ENCODE measurements around the gene PRR33.

DNA sequence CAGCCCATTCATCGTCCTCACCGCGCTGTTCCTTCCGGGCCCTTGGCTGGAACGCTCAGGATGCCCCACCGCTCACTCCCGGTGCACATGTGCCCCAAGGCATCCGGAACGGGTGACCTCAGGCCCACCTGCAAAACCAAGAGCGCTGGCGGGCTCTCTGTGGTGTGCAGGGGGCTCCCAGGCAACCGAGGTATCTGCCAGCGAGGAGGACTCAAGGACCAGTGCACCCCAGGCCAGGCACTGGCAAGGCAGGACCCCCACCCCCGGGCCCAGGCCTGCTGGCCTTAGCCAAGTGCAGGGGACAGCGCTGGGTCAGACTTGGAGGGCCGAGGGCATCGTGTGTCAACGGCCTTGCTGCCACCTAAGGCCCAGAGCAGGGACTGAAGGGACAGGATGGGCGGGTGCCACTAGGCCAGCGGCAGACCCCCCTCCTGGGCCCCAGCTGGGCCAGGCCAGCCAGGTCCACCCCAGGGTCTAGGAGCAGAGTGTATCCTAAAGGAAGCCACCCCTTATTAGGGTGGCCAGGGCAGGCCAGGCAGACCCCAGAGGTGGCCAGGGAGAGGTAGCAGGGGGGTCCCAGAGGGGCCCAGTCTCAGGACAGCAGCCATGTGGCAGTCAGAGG lies 36.3 kb upstream of the PRR33 start:
- TF ChIP-seq ZNF274 (IDR thresholded peaks at IDR 0.05; ENCODE audit: low read depth, low read length), result no peak
- no peak for TF ChIP-seq YY1 (IDR thresholded peaks at IDR 0.05; ENCODE audit: insufficient read depth, insufficient read length)
- TF ChIP-seq SUZ12 (IDR thresholded peaks at IDR 0.05; ENCODE audit: extremely low read depth, insufficient read depth, insufficient read length), result no peak
